Kidney (tissue), 14 donors: Measurements from ENCODE around the gene ZCCHC14. TPM values are rescaled to one million over a fixed set of nuclear protein-coding genes. Genes with fewer than 3 reads are reported as not detected.
"Not testable (repeated sequence)": the region's sequence is repeated elsewhere in the genome, so short reads cannot be mapped to it uniquely, and the experiment has no call there.

Experiments
- DNase-seq, 5 donors: peaks; one replicate each; pipeline ENCODE4 v3.0.0-alpha.2; 2013 to 2020
- FAIRE-seq: peaks from 2 replicates; lab custom pipeline; 2012; peaks lifted over from hg19 to GRCh38; lab: Jason Lieb, UNC
- H3K27ac ChIP-seq, 2 donors: one replicate each; pipeline ENCODE4 v1.7.0; 2013; ENCODE audit warnings: low read depth in 2 of 2, low read length in 2 of 2, inconsistent platforms in 1 of 2
- H3K27me3 ChIP-seq: one replicate; pipeline ENCODE4 v1.7.1; 2013; ENCODE audit warnings: low read length, inconsistent platforms; ENCODE audit not compliant: control insufficient read depth, insufficient read depth
- H3K36me3 ChIP-seq, 3 donors: one replicate each; pipeline versions ENCODE4 v1.7.0 to v1.7.1; 2013; ENCODE audit warnings: low read length in 3 of 3, control low read depth in 1 of 3, inconsistent platforms in 1 of 3; ENCODE audit not compliant: insufficient read depth in 3 of 3, control insufficient read depth in 2 of 3
- H3K4me1 ChIP-seq, 3 donors: one replicate each; pipeline versions ENCODE4 v1.7.0 to v1.7.1; 2013; ENCODE audit warnings: low read length in 3 of 3, inconsistent platforms in 1 of 3, low read depth in 1 of 3; ENCODE audit not compliant: control insufficient read depth in 2 of 3, insufficient read depth in 2 of 3
- H3K4me3 ChIP-seq, 3 donors: one replicate each; pipeline versions ENCODE4 v1.7.0 to v1.8.1; 2013; ENCODE audit warnings: low read length in 3 of 3, control low read depth in 1 of 3, inconsistent platforms in 1 of 3
- H3K9ac ChIP-seq, 3 donors: one replicate each; pipeline versions ENCODE4 v1.7.0 to v1.7.1; 2013; ENCODE audit warnings: low read length in 3 of 3, control low read depth in 1 of 3, inconsistent platforms in 1 of 3
- H3K9me3 ChIP-seq, 3 donors: one replicate each; pipeline versions ENCODE4 v1.7.0 to v1.7.1; 2013; ENCODE audit warnings: low read length in 3 of 3, control low read depth in 1 of 3, inconsistent platforms in 1 of 3; ENCODE audit not compliant: control insufficient read depth in 2 of 3, insufficient read depth in 1 of 3
- intact Hi-C: fragments of 100-400 bp; cut with DNase I; formaldehyde crosslinking; loops from one replicate; pipeline ENCODE4 v1.11.1; 2022
- polyA plus RNA-seq: library from polyadenylated mRNA; stranded (reverse); fragments of 350-450 nt; fragmentation: Illumina TruSeq; extraction: RNeasy Lipid Tissue Mini Kit (QIAGEN cat#74804); gene quantifications from one replicate; pipeline ENCODE4 v1.2.3, GENCODE V29; 2014; ENCODE audit warnings: low read depth, low replicate concordance; ENCODE audit not compliant: insufficient read depth
- total RNA-seq: library from RNA; stranded (reverse); fragmentation: NEBNext Ultra II Directional; extraction: Animal tissue kit (Norgen Biotek cat#: 25700); gene quantifications from one replicate; pipeline ENCODE4 v1.2.1, GENCODE V29; 2021
- TF ChIP-seq, protein P1 (sequence below): IDR thresholded peaks from 3 replicates; pipeline ENCODE4 v1.5.1; 2012; ENCODE audit warnings: mild to moderate bottlenecking, moderate library complexity, borderline replicate concordance; ENCODE audit not compliant: insufficient read depth; ENCODE audit errors: extremely low read depth
- donor health status: control.
- donor health status: control.
- donor health status: control.
- donor health status: control.
- donor health status: control.
- donor health status: DM: yes; HTN: yes; CAD: no.
- donor health status: Normal renal cell carcinoma (clear cell type).

The ZCCHC14 gene
- total and polyA plus RNA-seq, 2 donors from 2014 or later, result 6.4 to 32.8 TPM

DNA sequence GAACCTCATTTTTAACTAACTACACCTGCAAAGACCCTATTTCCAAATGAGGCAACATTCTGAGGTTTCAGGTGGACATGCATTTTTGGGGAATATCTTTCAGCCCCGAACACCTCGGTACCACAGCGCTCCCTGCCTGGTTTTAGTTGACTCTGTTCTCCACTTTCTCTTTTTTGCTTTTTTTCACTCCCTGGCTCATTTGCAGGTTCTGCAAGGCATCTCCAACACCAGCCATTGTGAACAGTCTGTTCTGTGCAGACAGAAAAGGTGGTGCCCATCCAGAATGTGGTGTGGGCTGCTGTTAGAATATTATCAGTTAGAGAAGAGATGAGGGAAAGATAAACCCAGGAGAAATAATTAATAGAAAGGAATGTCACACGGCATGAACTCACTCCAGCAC lies 32.5 kb upstream of the ZCCHC14 start:
- Histone ChIP-seq H3K4me3 (no peak overlapping the region), H3K36me3 (no peaks in the 10 kb centered on the region), H3K27ac (no peak overlapping the region), H3K27me3 (no peaks in the 10 kb centered on the region), H3K9ac (no peak overlapping the region), H3K9me3 (no peaks in the 10 kb centered on the region), H3K4me1 (peaks cover 0 to 9% (median 0%) of the 10 kb centered on the region in 3 donors)
- no peak for DNase-seq
- TF ChIP-seq, protein P1, sequence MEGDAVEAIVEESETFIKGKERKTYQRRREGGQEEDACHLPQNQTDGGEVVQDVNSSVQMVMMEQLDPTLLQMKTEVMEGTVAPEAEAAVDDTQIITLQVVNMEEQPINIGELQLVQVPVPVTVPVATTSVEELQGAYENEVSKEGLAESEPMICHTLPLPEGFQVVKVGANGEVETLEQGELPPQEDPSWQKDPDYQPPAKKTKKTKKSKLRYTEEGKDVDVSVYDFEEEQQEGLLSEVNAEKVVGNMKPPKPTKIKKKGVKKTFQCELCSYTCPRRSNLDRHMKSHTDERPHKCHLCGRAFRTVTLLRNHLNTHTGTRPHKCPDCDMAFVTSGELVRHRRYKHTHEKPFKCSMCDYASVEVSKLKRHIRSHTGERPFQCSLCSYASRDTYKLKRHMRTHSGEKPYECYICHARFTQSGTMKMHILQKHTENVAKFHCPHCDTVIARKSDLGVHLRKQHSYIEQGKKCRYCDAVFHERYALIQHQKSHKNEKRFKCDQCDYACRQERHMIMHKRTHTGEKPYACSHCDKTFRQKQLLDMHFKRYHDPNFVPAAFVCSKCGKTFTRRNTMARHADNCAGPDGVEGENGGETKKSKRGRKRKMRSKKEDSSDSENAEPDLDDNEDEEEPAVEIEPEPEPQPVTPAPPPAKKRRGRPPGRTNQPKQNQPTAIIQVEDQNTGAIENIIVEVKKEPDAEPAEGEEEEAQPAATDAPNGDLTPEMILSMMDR, result no peak
- peak; percentile 54 for FAIRE-seq
- intact Hi-C loops, result no loop called here

DNA sequence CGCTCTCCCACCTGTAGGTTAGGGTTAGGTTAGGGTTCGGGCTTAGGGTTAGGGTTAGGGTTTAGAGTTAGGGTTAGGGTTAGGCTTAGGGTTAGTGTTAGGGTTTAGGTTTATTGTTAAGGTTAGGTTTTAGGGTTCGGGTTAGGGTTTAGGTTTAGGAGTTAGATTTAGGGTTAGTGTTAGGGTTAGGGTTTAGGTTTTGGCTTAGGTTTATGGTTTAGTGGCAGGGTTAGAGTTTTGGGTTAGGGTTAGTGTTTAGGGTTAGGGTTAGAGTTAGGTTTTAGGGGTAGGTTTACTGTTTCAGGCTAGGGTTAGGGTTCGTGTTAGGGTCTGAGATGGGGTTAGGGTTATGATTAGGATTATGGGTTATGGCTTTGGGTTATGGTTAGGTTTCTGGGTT lies 31.6 kb upstream of the ZCCHC14 start:
- no peak for FAIRE-seq
- TF ChIP-seq, protein P1, result no peak
- intact Hi-C loops, result no loop called here

GRCh38 chr16:87523605-87524004 lies 30.8 kb upstream of the ZCCHC14 start:
- H3K4me1 ChIP-seq, FAIRE-seq, H3K9me3 ChIP-seq, H3K9ac ChIP-seq, intact Hi-C loops, H3K4me3 ChIP-seq, H3K27me3 ChIP-seq, H3K27ac ChIP-seq, H3K36me3 ChIP-seq, DNase-seq: not testable (repeated sequence)

More for the DNA sequence above, 31.6 kb upstream of the ZCCHC14 start:
- H3K4me1 ChIP-seq, result peaks cover 0 to 6% (median 0%) of the 10 kb centered on the region in 3 donors
- H3K9ac ChIP-seq, result no peak overlapping the region
- no peaks in the 10 kb centered on the region for H3K27me3 ChIP-seq
- H3K9me3 ChIP-seq, result no peaks in the 10 kb centered on the region
- H3K36me3 ChIP-seq, result no peaks in the 10 kb centered on the region
- H3K27ac ChIP-seq, result no peak overlapping the region
- no peak overlapping the region for H3K4me3 ChIP-seq
- no peak for DNase-seq

GRCh38 chr16:87521764-87522163 lies 28.9 kb upstream of the ZCCHC14 start:
- H3K9ac ChIP-seq, FAIRE-seq, intact Hi-C loops, H3K9me3 ChIP-seq, H3K4me1 ChIP-seq, DNase-seq, H3K4me3 ChIP-seq, H3K27me3 ChIP-seq, H3K36me3 ChIP-seq: not testable (repeated sequence)
- peak overlapping the region in 1 of 2 donors; percentile 14 for H3K27ac ChIP-seq

- H3K4me1 ChIP-seq, H3K27me3 ChIP-seq, H3K9ac ChIP-seq, FAIRE-seq, H3K36me3 ChIP-seq, H3K27ac ChIP-seq, H3K4me3 ChIP-seq, intact Hi-C loops, H3K9me3 ChIP-seq: not testable (repeated sequence)
- peak in 2 of 5 donors; percentile 14 to 56 for DNase-seq
These were observed 26.3 kb upstream of the ZCCHC14 start for GRCh38 chr16:87519170-87519569.

DNA sequence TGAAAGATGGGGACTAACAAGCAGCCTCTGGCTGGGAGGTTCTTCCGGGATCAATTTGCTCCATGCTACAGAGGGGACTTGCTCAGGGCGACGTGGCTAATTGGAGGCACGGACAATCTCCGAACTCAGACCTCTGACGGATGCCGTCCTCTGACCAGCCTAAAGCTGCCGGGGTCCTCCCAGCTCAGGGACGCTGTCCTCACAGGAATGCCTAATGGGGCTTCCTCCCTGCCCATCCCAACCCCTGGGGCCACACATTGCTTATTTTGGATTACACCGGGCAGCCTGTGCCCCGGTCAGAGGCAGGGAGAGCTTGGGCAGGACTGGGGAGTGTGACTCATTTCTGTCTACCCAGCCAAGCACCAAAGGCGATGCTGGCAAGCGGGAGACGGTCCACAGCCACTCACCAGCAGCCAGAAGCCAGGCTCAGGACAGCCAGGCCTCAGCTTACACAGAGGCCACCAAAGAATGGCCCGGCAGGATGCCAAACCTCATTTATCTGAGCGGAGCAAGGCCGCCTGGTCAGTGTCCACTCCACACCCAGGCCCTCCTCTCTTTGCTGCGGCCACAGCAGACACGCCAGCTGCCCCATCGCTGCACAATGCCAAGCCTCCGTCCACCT lies 25.7 kb upstream of the ZCCHC14 start:
- intact Hi-C loops, H3K27ac ChIP-seq, H3K4me3 ChIP-seq, H3K9ac ChIP-seq, H3K4me1 ChIP-seq, H3K9me3 ChIP-seq, H3K27me3 ChIP-seq, H3K36me3 ChIP-seq, FAIRE-seq: not testable (repeated sequence)
- DNase-seq, result peak in 1 of 5 donors; percentile 92
